Testis (tissue), 2 donors: ENCODE data around the gene JMJD4.

Experiments
- POLR2A ChIP-seq: fragments of 450-650 bp; IDR thresholded peaks from one replicate; pipeline ENCODE4 v1.6.1; 2017; ENCODE audit warnings: antibody characterized with exemption, mild to moderate bottlenecking, moderate library complexity
- TF ChIP-seq, protein P1 (sequence below), 3 experiments: fragments of 450-650 bp in 2 of 3; fragments of 200-600 bp in 1 of 3; sonication (generic) in 1 of 3; IDR thresholded peaks; one replicate each; pipeline ENCODE4 v1.5.1; 2016 to 2019; ENCODE audit warnings: antibody characterized with exemption in 3 of 3, mild to moderate bottlenecking in 2 of 3, moderate library complexity in 1 of 3

- no peak for TF ChIP-seq POLR2A
- TF ChIP-seq, protein P1, sequence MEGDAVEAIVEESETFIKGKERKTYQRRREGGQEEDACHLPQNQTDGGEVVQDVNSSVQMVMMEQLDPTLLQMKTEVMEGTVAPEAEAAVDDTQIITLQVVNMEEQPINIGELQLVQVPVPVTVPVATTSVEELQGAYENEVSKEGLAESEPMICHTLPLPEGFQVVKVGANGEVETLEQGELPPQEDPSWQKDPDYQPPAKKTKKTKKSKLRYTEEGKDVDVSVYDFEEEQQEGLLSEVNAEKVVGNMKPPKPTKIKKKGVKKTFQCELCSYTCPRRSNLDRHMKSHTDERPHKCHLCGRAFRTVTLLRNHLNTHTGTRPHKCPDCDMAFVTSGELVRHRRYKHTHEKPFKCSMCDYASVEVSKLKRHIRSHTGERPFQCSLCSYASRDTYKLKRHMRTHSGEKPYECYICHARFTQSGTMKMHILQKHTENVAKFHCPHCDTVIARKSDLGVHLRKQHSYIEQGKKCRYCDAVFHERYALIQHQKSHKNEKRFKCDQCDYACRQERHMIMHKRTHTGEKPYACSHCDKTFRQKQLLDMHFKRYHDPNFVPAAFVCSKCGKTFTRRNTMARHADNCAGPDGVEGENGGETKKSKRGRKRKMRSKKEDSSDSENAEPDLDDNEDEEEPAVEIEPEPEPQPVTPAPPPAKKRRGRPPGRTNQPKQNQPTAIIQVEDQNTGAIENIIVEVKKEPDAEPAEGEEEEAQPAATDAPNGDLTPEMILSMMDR (IDR thresholded peaks at IDR 0.05) = no peak
Measured at GRCh38 chr1:227761621-227762230, 26.6 kb upstream of the JMJD4 start.
